ENCODE measurements around the gene GAB4.

DNA sequence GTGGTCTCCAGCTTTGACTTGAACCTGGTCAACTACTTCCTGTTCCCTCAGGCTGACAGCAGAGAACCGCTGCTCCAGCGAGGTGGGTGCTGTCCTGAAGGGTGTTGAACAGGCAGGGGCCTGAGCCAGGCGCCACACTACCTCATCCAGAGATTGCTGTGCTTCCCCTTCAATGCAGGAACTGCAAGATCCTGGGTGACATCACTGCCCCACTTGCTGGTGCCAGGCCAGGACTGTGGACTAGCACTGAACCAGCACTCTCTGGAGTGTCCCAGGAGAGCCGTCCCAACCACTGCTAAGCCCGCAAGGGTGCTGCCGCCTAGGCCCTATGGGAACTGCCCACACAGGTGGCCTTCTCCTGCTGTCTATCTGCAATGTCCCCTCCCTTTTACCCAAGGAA, 51.7 kb downstream of the GAB4 start:
- TF ChIP-seq, protein P1, sequence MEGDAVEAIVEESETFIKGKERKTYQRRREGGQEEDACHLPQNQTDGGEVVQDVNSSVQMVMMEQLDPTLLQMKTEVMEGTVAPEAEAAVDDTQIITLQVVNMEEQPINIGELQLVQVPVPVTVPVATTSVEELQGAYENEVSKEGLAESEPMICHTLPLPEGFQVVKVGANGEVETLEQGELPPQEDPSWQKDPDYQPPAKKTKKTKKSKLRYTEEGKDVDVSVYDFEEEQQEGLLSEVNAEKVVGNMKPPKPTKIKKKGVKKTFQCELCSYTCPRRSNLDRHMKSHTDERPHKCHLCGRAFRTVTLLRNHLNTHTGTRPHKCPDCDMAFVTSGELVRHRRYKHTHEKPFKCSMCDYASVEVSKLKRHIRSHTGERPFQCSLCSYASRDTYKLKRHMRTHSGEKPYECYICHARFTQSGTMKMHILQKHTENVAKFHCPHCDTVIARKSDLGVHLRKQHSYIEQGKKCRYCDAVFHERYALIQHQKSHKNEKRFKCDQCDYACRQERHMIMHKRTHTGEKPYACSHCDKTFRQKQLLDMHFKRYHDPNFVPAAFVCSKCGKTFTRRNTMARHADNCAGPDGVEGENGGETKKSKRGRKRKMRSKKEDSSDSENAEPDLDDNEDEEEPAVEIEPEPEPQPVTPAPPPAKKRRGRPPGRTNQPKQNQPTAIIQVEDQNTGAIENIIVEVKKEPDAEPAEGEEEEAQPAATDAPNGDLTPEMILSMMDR (CRISPR knock-in tag; IDR thresholded peaks at IDR 0.05): no peak
- TF ChIP-seq FOXP1 (IDR thresholded peaks at IDR 0.05) (no peak), FOXP1 (CRISPR knock-in tag; IDR thresholded peaks at IDR 0.05) (no peak), TBL1XR1 (IDR thresholded peaks at IDR 0.05; ENCODE audit: borderline replicate concordance, low read length, partially characterized antibody) (no peak), CEBPG (CRISPR knock-in tag; IDR thresholded peaks at IDR 0.05) (no peak), SUZ12 (IDR thresholded peaks at IDR 0.05; ENCODE audit: low read depth, low read length) (no peak), NFIC (IDR thresholded peaks at IDR 0.05; ENCODE audit: low read length) (no peak), EP300 (IDR thresholded peaks at IDR 0.05; ENCODE audit: low read depth in 2 of 2, low read length in 2 of 2) (no peak), EP300 (CRISPR knock-in tag; IDR thresholded peaks at IDR 0.05; ENCODE audit: borderline replicate concordance) (no peak), HDAC1 (CRISPR knock-in tag; IDR thresholded peaks at IDR 0.05) (no peak), BRCA1 (CRISPR knock-in tag; IDR thresholded peaks at IDR 0.05) (no peak)
- TF ChIP-seq, protein P2, sequence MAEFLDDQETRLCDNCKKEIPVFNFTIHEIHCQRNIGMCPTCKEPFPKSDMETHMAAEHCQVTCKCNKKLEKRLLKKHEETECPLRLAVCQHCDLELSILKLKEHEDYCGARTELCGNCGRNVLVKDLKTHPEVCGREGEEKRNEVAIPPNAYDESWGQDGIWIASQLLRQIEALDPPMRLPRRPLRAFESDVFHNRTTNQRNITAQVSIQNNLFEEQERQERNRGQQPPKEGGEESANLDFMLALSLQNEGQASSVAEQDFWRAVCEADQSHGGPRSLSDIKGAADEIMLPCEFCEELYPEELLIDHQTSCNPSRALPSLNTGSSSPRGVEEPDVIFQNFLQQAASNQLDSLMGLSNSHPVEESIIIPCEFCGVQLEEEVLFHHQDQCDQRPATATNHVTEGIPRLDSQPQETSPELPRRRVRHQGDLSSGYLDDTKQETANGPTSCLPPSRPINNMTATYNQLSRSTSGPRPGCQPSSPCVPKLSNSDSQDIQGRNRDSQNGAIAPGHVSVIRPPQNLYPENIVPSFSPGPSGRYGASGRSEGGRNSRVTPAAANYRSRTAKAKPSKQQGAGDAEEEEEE (CRISPR knock-in tag; IDR thresholded peaks at IDR 0.05; ENCODE audit: borderline replicate concordance): no peak
- TF ChIP-seq, protein P3, sequence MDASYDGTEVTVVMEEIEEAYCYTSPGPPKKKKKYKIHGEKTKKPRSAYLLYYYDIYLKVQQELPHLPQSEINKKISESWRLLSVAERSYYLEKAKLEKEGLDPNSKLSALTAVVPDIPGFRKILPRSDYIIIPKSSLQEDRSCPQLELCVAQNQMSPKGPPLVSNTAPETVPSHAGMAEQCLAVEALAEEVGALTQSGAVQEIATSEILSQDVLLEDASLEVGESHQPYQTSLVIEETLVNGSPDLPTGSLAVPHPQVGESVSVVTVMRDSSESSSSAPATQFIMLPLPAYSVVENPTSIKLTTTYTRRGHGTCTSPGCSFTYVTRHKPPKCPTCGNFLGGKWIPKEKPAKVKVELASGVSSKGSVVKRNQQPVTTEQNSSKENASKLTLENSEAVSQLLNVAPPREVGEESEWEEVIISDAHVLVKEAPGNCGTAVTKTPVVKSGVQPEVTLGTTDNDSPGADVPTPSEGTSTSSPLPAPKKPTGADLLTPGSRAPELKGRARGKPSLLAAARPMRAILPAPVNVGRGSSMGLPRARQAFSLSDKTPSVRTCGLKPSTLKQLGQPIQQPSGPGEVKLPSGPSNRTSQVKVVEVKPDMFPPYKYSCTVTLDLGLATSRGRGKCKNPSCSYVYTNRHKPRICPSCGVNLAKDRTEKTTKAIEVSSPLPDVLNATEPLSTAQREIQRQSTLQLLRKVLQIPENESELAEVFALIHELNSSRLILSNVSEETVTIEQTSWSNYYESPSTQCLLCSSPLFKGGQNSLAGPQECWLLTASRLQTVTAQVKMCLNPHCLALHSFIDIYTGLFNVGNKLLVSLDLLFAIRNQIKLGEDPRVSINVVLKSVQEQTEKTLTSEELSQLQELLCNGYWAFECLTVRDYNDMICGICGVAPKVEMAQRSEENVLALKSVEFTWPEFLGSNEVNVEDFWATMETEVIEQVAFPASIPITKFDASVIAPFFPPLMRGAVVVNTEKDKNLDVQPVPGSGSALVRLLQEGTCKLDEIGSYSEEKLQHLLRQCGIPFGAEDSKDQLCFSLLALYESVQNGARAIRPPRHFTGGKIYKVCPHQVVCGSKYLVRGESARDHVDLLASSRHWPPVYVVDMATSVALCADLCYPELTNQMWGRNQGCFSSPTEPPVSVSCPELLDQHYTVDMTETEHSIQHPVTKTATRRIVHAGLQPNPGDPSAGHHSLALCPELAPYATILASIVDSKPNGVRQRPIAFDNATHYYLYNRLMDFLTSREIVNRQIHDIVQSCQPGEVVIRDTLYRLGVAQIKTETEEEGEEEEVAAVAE (CRISPR knock-in tag; IDR thresholded peaks at IDR 0.05; ENCODE audit: borderline replicate concordance): no peak

All from HepG2 (cell line).